Testis (tissue), 3 donors: ENCODE results near the gene IFT43. TPM values are rescaled to one million over a fixed set of nuclear protein-coding genes. Genes with fewer than 3 reads are reported as not detected.

Experiments used
- DNase-seq: peaks from one replicate; pipeline ENCODE4 v3.0.0-alpha.2; 2019
- H3K27ac ChIP-seq, 2 donors: fragments of 200-600 bp; sonication (generic); one replicate each; pipeline ENCODE4 v1.5.1; 2019
- H3K27me3 ChIP-seq: fragments of 200-600 bp; sonication (generic); one replicate; pipeline ENCODE4 v1.5.1; 2019
- H3K36me3 ChIP-seq: fragments of 200-600 bp; sonication (generic); one replicate; pipeline ENCODE4 v1.5.1; 2017; ENCODE audit warnings: low read depth; ENCODE audit errors: missing control alignments
- H3K4me1 ChIP-seq: fragments of 200-600 bp; sonication (generic); one replicate; pipeline ENCODE4 v1.5.1; 2019
- H3K4me3 ChIP-seq, 2 donors: fragments of 200-600 bp; sonication (generic); one replicate each; pipeline ENCODE4 v1.5.1; 2017 to 2019
- H3K9me3 ChIP-seq: fragments of 200-600 bp; sonication (generic); one replicate; pipeline ENCODE4 v1.5.1; 2017
- CTCF ChIP-seq, 3 experiments: fragments of 450-650 bp in 2 of 3; fragments of 200-600 bp in 1 of 3; sonication (generic) in 1 of 3; IDR thresholded peaks; one replicate each; pipeline ENCODE4 v1.5.1; 2016 to 2019; ENCODE audit warnings: antibody characterized with exemption in 3 of 3, mild to moderate bottlenecking in 2 of 3, moderate library complexity in 1 of 3
- POLR2A ChIP-seq: fragments of 450-650 bp; IDR thresholded peaks from one replicate; pipeline ENCODE4 v1.6.1; 2017; ENCODE audit warnings: antibody characterized with exemption, mild to moderate bottlenecking, moderate library complexity
- WGBS, 2 donors: methylation state at CpG; one replicate each; pipeline ENCODE4 v1.1.5; 2018; 5-methylcytosine and 5-hydroxymethylcytosine counted together
- intact Hi-C: fragments of 100-400 bp; cut with DNase I; formaldehyde crosslinking; loops from one replicate; pipeline ENCODE4 v1.15.1; 2023; ENCODE audit warnings: low total_unique reads
- polyA plus RNA-seq: library from polyadenylated mRNA; stranded (reverse); fragments of 350-450 nt; fragmentation: Illumina TruSeq; extraction: RNeasy Lipid Tissue Mini Kit (QIAGEN cat#74804); gene quantifications from one replicate; pipeline ENCODE4 v1.2.3, GENCODE V29; 2014; ENCODE audit warnings: low read depth, low replicate concordance; ENCODE audit not compliant: insufficient read depth
- total RNA-seq, 2 donors: library from RNA; depleted of rRNA; stranded (reverse); fragments of >200 nt; gene quantifications; one replicate each; pipeline ENCODE4 v1.2.3, GENCODE V29; 2016

Gene IFT43
- total and polyA plus RNA-seq, 3 donors from 2014 or later: 55.1 to 85.4 (median 68.4) TPM

- intact Hi-C loops: no loop called here
- no peak for TF ChIP-seq CTCF (IDR thresholded peaks at IDR 0.05)
- TF ChIP-seq POLR2A: no peak
- 88% methylated on average over 15 of the region's 15 CpGs for WGBS, 2 donors
These were observed 68.2 kb downstream of the IFT43 start for GRCh38 chr14:76053572-76054355.

GRCh38 chr14:76055330-76055729, 69.8 kb downstream of the IFT43 start:
- H3K27ac ChIP-seq: no peak overlapping the region
- 49 to 52% methylated on average over 3 of the region's 3 CpGs for WGBS, 2 donors
- no peak for DNase-seq
- H3K9me3 ChIP-seq: no peaks in the 10 kb centered on the region
- no peaks in the 10 kb centered on the region for H3K27me3 ChIP-seq
- no peak overlapping the region for H3K4me3 ChIP-seq
- TF ChIP-seq POLR2A (no peak), CTCF (IDR thresholded peaks at IDR 0.05) (no peak)
- no peaks in the 10 kb centered on the region for H3K4me1 ChIP-seq
- intact Hi-C loops: no loop called here
- no peaks in the 10 kb centered on the region for H3K36me3 ChIP-seq

More at GRCh38 chr14:76053572-76054355, 68.2 kb downstream of the IFT43 start:
- no peak for DNase-seq
- H3K27ac ChIP-seq: no peak overlapping the region
- H3K27me3 ChIP-seq: no peaks in the 10 kb centered on the region
- H3K4me3 ChIP-seq: no peak overlapping the region
- no peaks in the 10 kb centered on the region for H3K36me3 ChIP-seq
- no peaks in the 10 kb centered on the region for H3K9me3 ChIP-seq
- H3K4me1 ChIP-seq: no peaks in the 10 kb centered on the region

- TF ChIP-seq POLR2A (no peak), CTCF (IDR thresholded peaks at IDR 0.05) (no peak)
- Histone ChIP-seq H3K4me3 (no peak overlapping the region), H3K4me1 (no peaks in the 10 kb centered on the region), H3K27ac (no peak overlapping the region), H3K9me3 (no peaks in the 10 kb centered on the region), H3K27me3 (no peaks in the 10 kb centered on the region), H3K36me3 (no peaks in the 10 kb centered on the region)
- WGBS, 2 donors: 92 to 95% methylated on average over 8 of the region's 8 CpGs
- DNase-seq: no peak
- intact Hi-C loops: no loop called here
These were observed 70.6 kb downstream of the IFT43 start for GRCh38 chr14:76056128-76056527.

- intact Hi-C loops: no loop called here
- no peak overlapping the region for H3K4me3 ChIP-seq
- H3K27ac ChIP-seq: no peak overlapping the region
- H3K36me3 ChIP-seq: no peaks in the 10 kb centered on the region
- H3K27me3 ChIP-seq: no peaks in the 10 kb centered on the region
- no peaks in the 10 kb centered on the region for H3K4me1 ChIP-seq
- no peaks in the 10 kb centered on the region for H3K9me3 ChIP-seq
- no peak for DNase-seq
- TF ChIP-seq CTCF (IDR thresholded peaks at IDR 0.05) (no peak), POLR2A (no peak)
- 92 to 95% methylated on average over 11 of the region's 11 CpGs for WGBS, 2 donors
These were observed 72.4 kb downstream of the IFT43 start for GRCh38 chr14:76057914-76058313.

- H3K9me3 ChIP-seq: no peaks in the 10 kb centered on the region
- no peaks in the 10 kb centered on the region for H3K36me3 ChIP-seq
- WGBS, 2 donors: 88 to 91% methylated on average over 3 of the region's 3 CpGs
- no peak overlapping the region for H3K27ac ChIP-seq
- no peak for DNase-seq
- H3K4me3 ChIP-seq: no peak overlapping the region
- no peaks in the 10 kb centered on the region for H3K4me1 ChIP-seq
- TF ChIP-seq CTCF (IDR thresholded peaks at IDR 0.05): no peak
- no peaks in the 10 kb centered on the region for H3K27me3 ChIP-seq
- intact Hi-C loops: no loop called here
These were observed 77.8 kb downstream of the IFT43 start for GRCh38 chr14:76063327-76063726.
